GM21447 (cell line): ENCODE results near the gene CRTC1.
"Not testable (repeated sequence)": the region's sequence is repeated elsewhere in the genome, so short reads cannot be mapped to it uniquely, and the experiment has no call there.

Experiments used
- ATAC-seq: cut with Tn5 transposase; IDR thresholded peaks from one replicate; pipeline ENCODE4 v1.9.1; 2021; ENCODE audit not compliant: unreplicated experiment

Gene CRTC1

DNA sequence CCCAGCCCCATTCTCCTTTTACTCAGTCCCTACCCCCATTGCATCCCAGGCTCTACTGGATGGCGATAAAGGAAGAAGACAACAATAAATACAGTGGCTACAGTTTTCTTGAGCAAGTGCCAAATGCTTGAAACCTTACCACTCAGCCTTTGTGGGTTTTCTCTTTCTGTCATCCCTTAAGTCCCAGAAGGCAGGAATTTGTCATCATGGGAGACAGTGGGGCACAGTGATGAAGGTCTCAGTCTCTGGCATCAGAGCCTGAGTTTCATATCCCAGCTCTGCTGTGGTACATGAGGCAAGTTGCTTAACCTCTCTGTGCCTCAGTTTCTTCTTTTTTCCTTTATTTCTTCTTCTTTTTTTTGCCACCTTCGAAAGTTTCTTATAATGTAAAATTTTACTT lies 112.8 kb downstream of the CRTC1 start:
- ATAC-seq: no peak

- ATAC-seq: no peak
Measured at GRCh38 chr19:18798384-18799352, 115.2 kb downstream of the CRTC1 start.

GRCh38 chr19:18799389-18799970 lies 116.0 kb downstream of the CRTC1 start:
- no peak for ATAC-seq

- no peak for ATAC-seq
Measured at GRCh38 chr19:18800079-18800478, 116.6 kb downstream of the CRTC1 start.

- no peak for ATAC-seq
Measured at GRCh38 chr19:18800636-18801035, 117.2 kb downstream of the CRTC1 start.

GRCh38 chr19:18802354-18802753 lies 118.9 kb downstream of the CRTC1 start:
- no peak for ATAC-seq

DNA sequence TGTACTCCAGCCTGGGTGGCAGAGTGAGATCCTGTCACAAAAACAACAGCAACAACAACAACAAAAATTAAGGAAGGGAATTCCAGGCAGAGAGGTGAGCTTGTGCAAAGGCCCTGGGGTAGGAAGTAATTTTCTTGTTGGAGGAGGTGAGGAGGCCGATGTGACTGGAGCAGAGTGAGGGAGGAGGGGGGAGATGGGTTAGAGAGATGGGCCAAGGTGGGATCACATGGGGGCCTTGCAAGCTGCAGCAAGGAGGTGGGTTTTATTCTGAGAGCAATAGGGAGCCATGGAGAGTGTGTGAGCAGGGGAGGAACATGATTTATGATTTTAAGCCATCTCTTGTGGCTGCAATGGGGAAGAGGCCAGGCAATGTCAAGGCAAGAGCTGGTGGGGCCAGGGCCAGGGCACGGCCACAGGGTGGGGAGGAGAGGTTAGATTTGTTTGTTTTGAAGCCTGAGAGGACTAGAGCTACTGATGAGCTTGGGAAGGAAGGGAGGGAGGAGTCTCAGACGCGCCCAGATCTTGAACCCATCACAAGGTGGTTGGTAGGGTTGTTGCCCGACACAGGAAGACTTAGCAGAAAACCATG lies 120.2 kb downstream of the CRTC1 start:
- ATAC-seq: no peak

GRCh38 chr19:18804139-18804601 lies 120.7 kb downstream of the CRTC1 start:
- ATAC-seq: no peak

DNA sequence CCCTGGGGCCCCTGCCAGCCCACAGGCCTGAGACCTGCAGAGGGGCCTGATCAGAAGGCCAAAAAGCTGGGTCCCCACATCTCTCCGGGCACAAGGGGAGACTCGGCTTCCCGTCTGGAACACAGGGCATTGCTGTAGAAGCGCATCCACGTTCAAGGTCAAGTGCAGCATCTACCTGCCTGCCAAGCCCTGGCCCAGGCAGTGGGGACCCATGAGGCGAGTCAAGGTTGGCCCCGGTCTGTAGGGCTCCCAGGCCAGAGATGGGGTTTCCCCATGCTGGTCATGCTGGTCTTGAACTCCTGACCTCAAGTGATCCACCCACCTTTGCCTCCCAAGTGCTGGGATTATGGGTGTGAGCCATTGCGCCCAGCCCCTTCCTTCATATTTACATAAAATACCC lies 121.2 kb downstream of the CRTC1 start:
- ATAC-seq: no peak

DNA sequence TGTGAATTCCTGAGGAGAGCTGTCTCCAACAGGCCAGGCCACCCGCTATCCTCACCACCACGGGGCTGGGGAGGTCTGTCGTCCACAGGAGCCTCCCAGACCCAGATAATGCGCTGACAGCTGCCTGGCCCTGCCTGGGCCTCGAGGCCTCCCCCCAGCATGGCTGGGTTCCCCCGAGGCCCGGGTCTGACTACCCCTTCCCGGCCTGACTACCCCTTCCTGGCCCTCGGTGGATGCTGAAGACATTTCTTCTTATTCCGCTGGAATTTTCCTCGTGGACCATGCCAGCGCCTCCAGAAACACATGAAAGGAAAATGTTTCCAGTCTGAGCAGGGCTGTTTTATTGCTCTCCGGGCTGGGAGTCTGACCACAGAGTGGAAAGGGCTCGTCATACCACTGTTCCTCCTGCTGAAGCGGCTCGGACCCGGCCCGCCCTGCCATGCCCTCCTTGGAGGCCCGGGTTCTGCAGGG lies 124.4 kb downstream of the CRTC1 start:
- ATAC-seq: no peak

- no peak for ATAC-seq
Measured at GRCh38 chr19:18809149-18809868, 125.8 kb downstream of the CRTC1 start.

- not testable (repeated sequence) for ATAC-seq
Measured at GRCh38 chr19:18811638-18812037, 128.2 kb downstream of the CRTC1 start.

DNA sequence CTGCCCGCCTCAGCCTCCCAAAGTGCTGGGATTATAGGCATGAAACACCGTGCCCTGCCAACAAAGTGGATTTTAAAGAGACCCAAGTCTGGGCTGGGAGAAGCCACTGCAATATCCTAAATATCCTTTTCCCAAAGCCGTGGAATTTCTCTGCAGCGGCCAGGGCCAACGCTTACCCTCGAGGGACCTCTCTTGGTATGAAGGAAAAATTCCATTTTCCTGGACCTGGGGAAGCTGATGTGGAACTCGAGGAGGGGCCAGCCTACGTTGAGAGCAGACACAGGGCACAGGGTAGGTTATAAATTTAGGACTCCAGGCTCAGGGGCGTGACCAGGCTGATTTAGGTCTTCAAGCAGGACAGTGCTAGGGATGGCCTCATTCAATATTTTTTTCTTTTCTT lies 130.6 kb downstream of the CRTC1 start:
- no peak for ATAC-seq

- no peak for ATAC-seq
Measured at GRCh38 chr19:18815673-18816072, 132.2 kb downstream of the CRTC1 start.

GRCh38 chr19:18816645-18817044 lies 133.2 kb downstream of the CRTC1 start:
- not testable (repeated sequence) for ATAC-seq

GRCh38 chr19:18817574-18817973 lies 134.1 kb downstream of the CRTC1 start:
- ATAC-seq: no peak

DNA sequence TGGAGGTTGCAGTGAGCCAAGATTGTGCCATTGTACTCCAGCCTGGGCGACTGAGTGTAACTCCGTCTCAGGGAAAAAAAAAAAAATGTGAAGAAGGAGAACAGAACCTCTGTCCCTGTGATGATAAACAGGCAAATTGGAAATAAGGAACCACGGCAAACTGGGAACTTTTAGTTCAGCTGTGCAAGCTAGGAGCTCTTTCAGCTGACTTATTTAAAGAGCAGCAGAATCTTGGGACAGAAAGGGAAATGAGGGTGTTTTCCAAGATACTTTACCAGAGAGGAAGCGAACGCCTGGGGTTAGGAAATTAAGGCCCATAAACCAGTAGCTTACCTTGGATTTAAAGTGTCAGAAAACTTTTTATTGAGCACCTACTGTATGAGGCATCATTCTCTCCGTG lies 145.3 kb downstream of the CRTC1 start:
- ATAC-seq: no peak

DNA sequence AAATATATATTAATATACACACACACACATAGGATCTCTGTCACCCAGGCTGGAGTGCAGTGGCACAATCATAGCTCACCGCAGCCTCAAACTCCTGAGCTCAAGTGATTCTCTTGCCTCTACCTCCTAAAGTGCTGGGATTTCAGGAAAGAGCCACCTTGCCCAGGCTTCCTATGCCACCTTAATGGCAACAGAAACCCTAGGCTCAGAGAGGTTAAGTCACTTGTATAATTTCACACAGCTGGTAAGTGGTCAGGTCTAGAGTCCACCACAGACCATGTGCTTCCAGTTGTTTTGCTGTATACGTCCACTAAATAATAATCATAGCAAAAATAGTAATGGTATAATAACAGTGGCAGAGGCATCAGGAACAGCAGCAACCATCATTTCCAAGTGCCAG lies 147.0 kb downstream of the CRTC1 start:
- ATAC-seq: no peak

GRCh38 chr19:18831524-18832305 lies 148.2 kb downstream of the CRTC1 start, which contains the start of gene UPF1:
Gene UPF1, plus strand, starts transcription at chr19:18831959. Its CDS starts 251 bp downstream, at chr19:18832210.
- ATAC-seq: peak; percentile 53
